Stimulated activated memory B cell treated with anti-CD40 and anti-IgM and Interleukin-4, amounts not matched to agents 10 μg/mL and 1 μg/mL and 100 μg/mL, for 72 hours (primary cell): ENCODE results near the gene POLA1.
A peak's percentile ranks its signal among the peaks of the same experiment; 100 is the strongest.

Experiments used
- ATAC-seq: fragments of 150-1000 bp; cut with Tn5 transposase; 2 replicates; pipeline ENCODE4 v1.10.0; 2021
- H3K27ac Mint-ChIP-seq: one replicate; pipeline ENCODE4 v1.8.0; 2022; ENCODE audit warnings: mild to moderate bottlenecking, mixed read lengths
- H3K27me3 Mint-ChIP-seq: one replicate; pipeline ENCODE4 v1.8.0; 2022; ENCODE audit warnings: mixed read lengths
- H3K36me3 Mint-ChIP-seq: one replicate; pipeline ENCODE4 v1.8.0; 2022; ENCODE audit warnings: mixed read lengths
- H3K4me1 Mint-ChIP-seq: one replicate; pipeline ENCODE4 v1.8.0; 2022; ENCODE audit warnings: mixed read lengths
- H3K4me3 Mint-ChIP-seq: one replicate; pipeline ENCODE4 v1.8.0; 2022; ENCODE audit warnings: mild to moderate bottlenecking, moderate library complexity, mixed read lengths
- H3K9me3 Mint-ChIP-seq: one replicate; pipeline ENCODE4 v1.8.0; 2022; ENCODE audit warnings: mixed read lengths

The POLA1 gene

GRCh38 chrX:24987731-24988130, 294.0 kb downstream of the POLA1 start:
- H3K4me1 Mint-ChIP-seq: no peaks in the 10 kb centered on the region
- no peak overlapping the region for H3K27ac Mint-ChIP-seq
- H3K27me3 Mint-ChIP-seq: no peaks in the 10 kb centered on the region
- no peak overlapping the region for H3K4me3 Mint-ChIP-seq
- ATAC-seq: no peak
- H3K9me3 Mint-ChIP-seq: no peaks in the 10 kb centered on the region
- H3K36me3 Mint-ChIP-seq: peaks cover 19% of the 10 kb centered on the region

GRCh38 chrX:24988314-24988713, 294.6 kb downstream of the POLA1 start:
- Mint-ChIP-seq H3K4me1 (no peaks in the 10 kb centered on the region), H3K9me3 (no peaks in the 10 kb centered on the region), H3K27me3 (no peaks in the 10 kb centered on the region), H3K27ac (no peak overlapping the region), H3K36me3 (peaks cover 19% of the 10 kb centered on the region), H3K4me3 (no peak overlapping the region)
- ATAC-seq: no peak

DNA sequence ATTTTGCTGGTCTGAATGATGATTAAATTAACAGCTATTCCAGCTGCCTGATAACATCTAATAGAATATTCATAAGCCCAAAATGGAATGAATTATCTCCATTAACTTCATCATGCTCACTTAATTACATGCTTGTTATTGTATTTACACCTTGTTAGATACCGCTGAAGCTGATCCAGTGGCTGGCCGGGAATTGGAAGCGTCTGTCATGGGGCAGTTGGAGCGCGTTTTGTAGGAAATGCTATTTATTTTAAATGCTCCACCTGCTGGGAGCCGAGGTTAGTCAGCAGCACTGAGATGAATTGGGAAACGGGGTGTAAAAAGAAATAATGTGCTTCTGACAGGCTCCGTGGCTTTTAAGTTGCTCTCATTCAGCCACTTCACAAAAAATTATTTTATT, 296.8 kb downstream of the POLA1 start:
- no peaks in the 10 kb centered on the region for H3K9me3 Mint-ChIP-seq
- H3K36me3 Mint-ChIP-seq: peaks cover 28% of the 10 kb centered on the region
- H3K27ac Mint-ChIP-seq: no peak overlapping the region
- ATAC-seq: no peak
- H3K4me3 Mint-ChIP-seq: no peak overlapping the region
- no peaks in the 10 kb centered on the region for H3K27me3 Mint-ChIP-seq
- no peaks in the 10 kb centered on the region for H3K4me1 Mint-ChIP-seq

DNA sequence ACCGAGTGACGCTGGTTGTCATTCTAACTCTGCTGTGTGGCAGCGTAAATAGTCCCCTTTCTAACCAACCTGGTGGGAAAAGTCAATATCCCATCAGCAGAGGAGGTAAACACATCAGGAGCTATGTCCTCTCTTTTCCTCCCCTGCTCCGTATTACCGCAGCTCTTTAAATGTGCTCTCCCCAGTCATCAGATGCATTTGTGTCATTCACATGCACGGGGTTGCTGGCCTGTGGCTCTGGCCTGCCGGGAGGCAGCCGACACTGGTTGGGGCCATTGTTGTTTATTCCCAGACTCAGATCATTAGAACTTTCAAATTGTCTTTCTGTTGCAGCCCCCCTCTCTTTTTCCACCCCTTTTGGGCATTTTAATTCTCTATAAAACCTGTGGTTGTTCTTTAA, 300.2 kb downstream of the POLA1 start:
- Mint-ChIP-seq H3K4me1 (no peaks in the 10 kb centered on the region), H3K27me3 (no peaks in the 10 kb centered on the region), H3K27ac (no peak overlapping the region), H3K36me3 (peaks cover 26% of the 10 kb centered on the region), H3K9me3 (no peaks in the 10 kb centered on the region), H3K4me3 (no peak overlapping the region)
- no peak for ATAC-seq

GRCh38 chrX:24996096-24996709, 302.5 kb downstream of the POLA1 start:
- H3K4me3 Mint-ChIP-seq: no peak overlapping the region
- peaks cover 23% of the 10 kb centered on the region for H3K36me3 Mint-ChIP-seq
- no peaks in the 10 kb centered on the region for H3K27me3 Mint-ChIP-seq
- H3K4me1 Mint-ChIP-seq: no peaks in the 10 kb centered on the region
- ATAC-seq: no peak
- no peak overlapping the region for H3K27ac Mint-ChIP-seq
- no peaks in the 10 kb centered on the region for H3K9me3 Mint-ChIP-seq

GRCh38 chrX:24999511-24999910, 305.8 kb downstream of the POLA1 start:
- no peak overlapping the region for H3K27ac Mint-ChIP-seq

GRCh38 chrX:25001808-25002660, 308.3 kb downstream of the POLA1 start:
- ATAC-seq: no peak
- Mint-ChIP-seq H3K9me3 (no peaks in the 10 kb centered on the region), H3K4me3 (no peak overlapping the region), H3K36me3 (peaks cover 6% of the 10 kb centered on the region), H3K27me3 (peaks cover 32% of the 10 kb centered on the region), H3K27ac (no peak overlapping the region), H3K4me1 (peaks cover 20% of the 10 kb centered on the region)

More at GRCh38 chrX:24999511-24999910, 305.8 kb downstream of the POLA1 start:
- Mint-ChIP-seq H3K4me3 (no peak overlapping the region), H3K9me3 (no peaks in the 10 kb centered on the region), H3K4me1 (peaks cover 13% of the 10 kb centered on the region), H3K36me3 (peaks cover 18% of the 10 kb centered on the region), H3K27me3 (peaks cover 19% of the 10 kb centered on the region)
- no peak for ATAC-seq

- Mint-ChIP-seq H3K9me3 (no peaks in the 10 kb centered on the region), H3K27me3 (peaks cover 32% of the 10 kb centered on the region), H3K4me1 (peaks cover 20% of the 10 kb centered on the region), H3K27ac (no peak overlapping the region), H3K4me3 (no peak overlapping the region), H3K36me3 (peaks cover 6% of the 10 kb centered on the region)
- no peak for ATAC-seq
These were observed 308.9 kb downstream of the POLA1 start for GRCh38 chrX:25002661-25003020.

DNA sequence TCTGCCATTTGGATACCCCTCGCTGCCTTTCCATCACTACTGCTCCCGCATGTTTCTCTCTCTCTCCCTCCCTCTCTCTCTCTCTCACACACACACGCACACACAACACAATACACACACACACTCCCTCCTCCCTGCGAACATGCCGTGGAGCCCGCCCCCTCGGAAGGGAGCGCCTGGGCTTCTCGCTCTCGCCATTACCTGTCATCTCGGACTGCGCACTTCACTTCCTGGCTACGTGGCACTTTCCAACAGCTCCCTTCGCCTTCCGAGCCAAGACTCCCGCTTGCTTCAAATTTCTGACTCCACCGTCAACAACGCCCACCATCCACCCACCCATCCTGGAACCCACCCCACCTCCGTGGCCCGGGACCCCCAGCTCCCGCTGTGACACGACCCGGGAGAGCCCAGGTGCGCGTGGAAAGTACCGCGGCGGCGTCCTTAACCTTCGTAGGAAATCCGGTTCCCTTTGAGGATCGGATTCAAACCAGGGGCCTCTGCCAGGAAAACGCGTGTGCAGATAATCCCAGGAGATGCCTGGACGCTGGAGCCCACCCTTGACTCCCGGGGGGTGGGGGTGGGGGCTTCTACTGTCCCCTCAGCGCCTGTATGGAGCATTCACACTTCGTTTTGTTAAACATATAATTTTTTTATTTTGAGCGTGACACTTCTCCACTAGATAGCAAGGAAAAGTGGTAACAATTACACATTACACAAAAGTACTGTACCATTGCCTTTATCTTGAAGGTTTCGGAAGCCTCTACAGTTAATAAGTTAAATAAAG, 309.5 kb downstream of the POLA1 start:
- Mint-ChIP-seq H3K36me3 (peaks cover 6% of the 10 kb centered on the region), H3K4me3 (peak overlapping the region; percentile 70), H3K4me1 (peaks cover 20% of the 10 kb centered on the region), H3K27me3 (peaks cover 32% of the 10 kb centered on the region), H3K9me3 (no peaks in the 10 kb centered on the region), H3K27ac (no peak overlapping the region)
- ATAC-seq: no peak

DNA sequence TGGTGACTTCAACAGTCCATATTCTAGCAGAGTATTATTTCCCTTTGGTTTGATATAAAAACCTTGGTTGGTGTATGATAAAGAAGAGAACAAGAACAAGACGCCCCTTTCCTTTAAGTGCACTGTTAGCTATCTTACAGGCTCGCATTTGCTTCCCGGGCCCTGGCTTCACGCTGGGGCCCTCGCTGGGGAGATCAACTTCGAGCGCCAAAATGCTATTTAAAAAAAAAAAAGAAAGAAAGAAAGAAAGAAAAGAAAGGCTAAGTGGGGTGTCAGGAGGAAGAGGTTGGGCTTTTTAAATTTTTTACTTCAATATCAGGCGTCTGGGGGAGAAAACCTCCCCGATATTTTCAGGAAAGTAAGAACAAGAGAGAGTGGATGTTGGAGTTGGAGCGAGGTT, 310.3 kb downstream of the POLA1 start:
- Mint-ChIP-seq H3K36me3 (peaks cover 5% of the 10 kb centered on the region), H3K4me3 (peak overlapping the region; percentile 50), H3K27ac (peak overlapping the region; percentile 32), H3K27me3 (peaks cover 32% of the 10 kb centered on the region), H3K4me1 (peaks cover 20% of the 10 kb centered on the region), H3K9me3 (no peaks in the 10 kb centered on the region)
- no peak for ATAC-seq

DNA sequence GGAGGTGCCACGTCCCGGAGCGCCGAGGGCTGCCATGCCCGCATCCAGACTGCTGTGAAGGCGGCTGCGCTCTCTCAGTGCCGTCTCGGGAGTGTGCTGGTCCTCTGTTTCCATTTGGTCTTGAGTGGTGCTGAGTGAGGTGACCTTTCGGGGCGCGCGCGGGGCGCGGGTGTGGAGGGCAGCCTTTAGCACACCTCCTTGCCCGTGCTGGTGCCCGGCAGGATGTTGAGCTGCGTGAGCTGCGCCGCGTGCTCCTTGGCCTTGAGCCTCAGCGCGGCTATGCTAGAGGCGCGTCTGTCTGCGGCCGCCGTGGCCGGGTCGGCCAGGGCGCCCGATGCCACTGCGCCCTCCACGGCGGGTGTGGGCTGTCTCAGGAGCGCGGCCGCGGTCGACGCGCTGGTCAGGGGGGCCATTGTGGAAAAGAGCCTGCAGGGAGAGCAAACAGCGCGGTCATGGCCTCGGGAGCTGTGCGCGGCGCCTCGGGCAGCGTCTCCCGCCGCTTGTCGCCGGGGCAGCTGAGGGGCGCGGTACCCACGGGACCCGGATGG, 310.8 kb downstream of the POLA1 start:
- no peaks in the 10 kb centered on the region for H3K36me3 Mint-ChIP-seq
- no peak for ATAC-seq

GRCh38 chrX:25005034-25005381, 311.3 kb downstream of the POLA1 start:
- peaks cover 35% of the 10 kb centered on the region for H3K27me3 Mint-ChIP-seq
- no peaks in the 10 kb centered on the region for H3K36me3 Mint-ChIP-seq
- no peak for ATAC-seq
- H3K9me3 Mint-ChIP-seq: no peaks in the 10 kb centered on the region
- no peak overlapping the region for H3K4me3 Mint-ChIP-seq
- no peak overlapping the region for H3K27ac Mint-ChIP-seq
- peaks cover 20% of the 10 kb centered on the region for H3K4me1 Mint-ChIP-seq

More for the DNA sequence above, 310.8 kb downstream of the POLA1 start:
- Mint-ChIP-seq H3K9me3 (no peaks in the 10 kb centered on the region), H3K27ac (peak overlapping the region; percentile 32), H3K27me3 (peaks cover 32% of the 10 kb centered on the region), H3K4me1 (peaks cover 20% of the 10 kb centered on the region), H3K4me3 (no peak overlapping the region)

DNA sequence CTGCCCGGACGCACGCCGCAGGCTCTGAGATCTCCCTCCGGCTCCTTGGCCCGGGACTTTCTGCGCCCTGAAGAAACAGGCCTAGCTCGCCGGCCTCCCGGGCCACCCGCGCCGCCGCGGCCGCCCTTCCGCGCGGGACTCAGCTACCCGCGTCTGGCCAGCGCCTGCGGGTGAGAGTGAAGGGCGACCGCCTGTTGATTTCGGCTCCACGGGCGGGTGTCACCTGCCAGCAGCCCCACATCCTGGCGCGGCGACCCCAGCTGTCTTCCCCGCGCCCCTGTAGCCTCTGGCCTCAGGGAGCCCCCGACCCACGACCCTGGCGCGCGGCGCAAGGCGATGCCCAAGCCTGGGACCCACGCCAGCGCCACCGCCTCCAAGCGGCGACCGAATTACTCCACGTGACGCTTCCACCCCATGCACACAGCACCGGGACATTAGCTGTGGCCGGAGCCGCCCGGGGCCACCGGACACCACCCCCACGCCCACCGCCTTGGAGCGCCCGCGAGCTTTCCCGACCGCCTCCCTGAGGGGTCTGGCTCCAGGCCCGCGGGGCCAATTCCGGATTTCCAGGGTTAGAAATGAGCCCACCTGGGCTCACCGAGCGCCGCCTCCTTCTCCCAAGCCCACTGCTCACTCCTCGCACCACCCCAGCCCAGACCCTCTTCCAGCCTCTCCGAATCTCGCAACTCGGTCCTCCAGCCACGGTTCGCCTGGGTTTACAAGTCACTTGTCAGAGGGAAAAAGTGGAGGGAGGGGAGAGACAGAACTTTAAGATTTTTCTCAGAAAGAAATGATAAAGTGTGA, 311.9 kb downstream of the POLA1 start:
- no peaks in the 10 kb centered on the region for H3K9me3 Mint-ChIP-seq
- peaks cover 20% of the 10 kb centered on the region for H3K4me1 Mint-ChIP-seq
- no peak overlapping the region for H3K4me3 Mint-ChIP-seq
- peaks cover 41% of the 10 kb centered on the region for H3K27me3 Mint-ChIP-seq
- no peak for ATAC-seq
- H3K36me3 Mint-ChIP-seq: no peaks in the 10 kb centered on the region
- H3K27ac Mint-ChIP-seq: no peak overlapping the region

GRCh38 chrX:25006586-25007058, 312.9 kb downstream of the POLA1 start:
- no peak overlapping the region for H3K27ac Mint-ChIP-seq
- peaks cover 20% of the 10 kb centered on the region for H3K4me1 Mint-ChIP-seq
- H3K27me3 Mint-ChIP-seq: peaks cover 51% of the 10 kb centered on the region
- ATAC-seq: no peak
- no peak overlapping the region for H3K4me3 Mint-ChIP-seq
- no peaks in the 10 kb centered on the region for H3K9me3 Mint-ChIP-seq
- no peaks in the 10 kb centered on the region for H3K36me3 Mint-ChIP-seq
